GM12878 (cell line): ENCODE data around the gene UNCX. TPM values are rescaled to one million over a fixed set of nuclear protein-coding genes. Genes with fewer than 3 reads are reported as not detected.

Experiments
- ATAC-seq: fragments of 200-7000 bp; cut with Tn5 transposase; 3 replicates; pipeline ENCODE4 v1.9.1; 2020; ENCODE audit warnings: mild to moderate bottlenecking, moderate library complexity
- BruUV-seq: library from RNA; stranded (reverse); fragments of 400-500 nt; replicated peaks from 2 replicates; lab custom pipeline; 2021; lab: Mats Ljungman, UMichigan
- CTCF ChIA-PET: fragments of 300-600 bp; sonication (Branson Sonifier 250); formaldehyde crosslinking; extraction: SDS; loops from one replicate; lab custom pipeline; 2021; ENCODE audit warnings: inconsistent platforms; lab: Yijun Ruan, JAX
- POLR2A ChIA-PET: fragments of 350-600 bp; formaldehyde crosslinking; extraction: SDS; loops from one replicate; lab custom pipeline; 2021; ENCODE audit warnings: inconsistent platforms; lab: Charles Lee
- RAD21 ChIA-PET: fragments of 300-600 bp; sonication (Branson Sonifier 250); formaldehyde crosslinking; loops from one replicate; lab custom pipeline; 2023; ENCODE audit warnings: antibody characterized with exemption; ENCODE audit not compliant: unreplicated experiment; lab: Charles Lee
- SMC1A ChIA-PET: fragments of 300-600 bp; sonication (Branson Sonifier 250); formaldehyde crosslinking; loops from one replicate; lab custom pipeline; 2023; ENCODE audit not compliant: unreplicated experiment, uncharacterized antibody; lab: Charles Lee
- DNase-seq: peaks from one replicate; pipeline ENCODE4 v3.0.0-alpha.2; 2011; ENCODE audit warnings: low read depth, low spot score
- FAIRE-seq: peaks from 3 replicates; lab custom pipeline; 2011; peaks lifted over from hg19 to GRCh38; lab: Jason Lieb, UNC
- H2AFZ ChIP-seq: 2 replicates; pipeline ENCODE4 v1.6.0; 2011; ENCODE audit warnings: low read depth, low read length, control low read depth; ENCODE audit not compliant: control insufficient read depth
- H3K27ac ChIP-seq: 2 replicates; pipeline ENCODE4 v1.5.1; 2011; ENCODE audit warnings: control low read depth; ENCODE audit not compliant: control insufficient read depth, insufficient read depth
- H3K27me3 ChIP-seq, 2 experiments: replicated peaks in 1 of 2; 2 replicates each; pipeline versions ENCODE4 v1.6.0 to v1.6.1; 2011; ENCODE audit warnings: low read length in 1 of 2; ENCODE audit not compliant: control insufficient read depth in 2 of 2, insufficient read depth in 2 of 2
- H3K36me3 ChIP-seq, 2 experiments: 2 replicates each; pipeline ENCODE4 v1.5.1; 2011; ENCODE audit warnings: low read length in 1 of 2; ENCODE audit not compliant: control insufficient read depth in 2 of 2, insufficient read depth in 2 of 2
- H3K4me1 ChIP-seq: 2 replicates; pipeline ENCODE4 v1.6.1; 2011; ENCODE audit warnings: mild to moderate bottlenecking, low read length, moderate library complexity, mixed read lengths; ENCODE audit not compliant: control insufficient read depth, insufficient read depth
- H3K4me2 ChIP-seq: 2 replicates; pipeline ENCODE4 v1.6.0; 2011; ENCODE audit warnings: control low read depth; ENCODE audit not compliant: control insufficient read depth, insufficient read depth
- H3K4me3 ChIP-seq: fragments of 200-600 bp; sonication (generic); 2 replicates; pipeline ENCODE4 v1.5.1; 2016
- H3K79me2 ChIP-seq: 2 replicates; pipeline ENCODE4 v1.6.0; 2011; ENCODE audit warnings: low read length; ENCODE audit not compliant: control insufficient read depth, insufficient read depth
- H3K9ac ChIP-seq: 2 replicates; pipeline ENCODE4 v1.8.0; 2011; ENCODE audit warnings: low read length, control low read depth, mixed read lengths; ENCODE audit not compliant: control insufficient read depth, insufficient read depth
- H3K9me3 ChIP-seq: replicated peaks from 3 replicates; pipeline ENCODE4 v1.5.1; 2011; ENCODE audit warnings: mild to moderate bottlenecking, low read length; ENCODE audit not compliant: control insufficient read depth, insufficient read depth
- H4K20me1 ChIP-seq: 2 replicates; pipeline ENCODE4 v1.6.0; 2011; ENCODE audit not compliant: control insufficient read depth, insufficient read depth
- ATF7 ChIP-seq: fragments of 450-650 bp; IDR thresholded peaks from 2 replicates; pipeline ENCODE4 v1.6.1; 2016; ENCODE audit warnings: low read depth, mild to moderate bottlenecking
- SREBF2 ChIP-seq: IDR thresholded peaks from 2 replicates; pipeline ENCODE4 v1.6.1; 2012; ENCODE audit warnings: mild to moderate bottlenecking, low read length
- WGBS: methylation state at CpG from one replicate; pipeline ENCODE4 v1.1.6; 2016; ENCODE audit warnings: low lambda C conversion rate; ENCODE audit not compliant: insufficient replicate concordance, insufficient coverage; ENCODE audit errors: missing lambda C conversion rate; 5-methylcytosine and 5-hydroxymethylcytosine counted together
- in situ Hi-C: fragments of 300-500 bp; cut with MboI; formaldehyde crosslinking; loops from 9 replicates; pipeline ENCODE4 v1.14.3; 2018; ENCODE audit warnings: mixed read lengths
- intact Hi-C: fragments of 100-400 bp; cut with micrococcal nuclease; formaldehyde crosslinking; loops from one replicate; pipeline ENCODE4 v1.14.2; 2022; ENCODE audit not compliant: unreplicated experiment
- polyA plus RNA-seq, 11 experiments: library from polyadenylated mRNA; depleted of rRNA in 4 of 11; unstranded in 6 of 11; stranded (reverse) in 5 of 11; fragments of >200 nt; fragmentation: Nextera tagmentation in 4 of 11; fragmentation: Illumina TruSeq in 1 of 11; extraction: Ambion mirVana in 4 of 11; extraction: Trizol in 1 of 11; gene quantifications; 1 replicate in 1 of 11; 2 replicates in 10 of 11; pipeline versions ENCODE4 v1.2.1 to v1.2.3, GENCODE V29; 2011 to 2016; ENCODE audit warnings: inconsistent platforms in 2 of 11, missing spikeins in 2 of 11, low read depth in 1 of 11
- total RNA-seq, 4 experiments: library from RNA; depleted of rRNA in 3 of 4; stranded (reverse); fragments of >200 nt in 3 of 4; fragmentation: Illumina TruSeq in 1 of 4; extraction: Trizol in 1 of 4; gene quantifications; 2 replicates each; pipeline versions ENCODE4 v1.2.1 to v1.2.3, GENCODE V29; 2013 to 2021
- TF ChIP-seq, protein P1 (sequence below): IDR thresholded peaks from 2 replicates; pipeline ENCODE4 v1.6.1; 2012; ENCODE audit warnings: mild to moderate bottlenecking, low read depth, low read length

UNCX gene
- total and polyA plus RNA-seq, 10 of the 15 experiments (the other 5 are each of a cell fraction or from before 2014, with no cell fraction given), result not detected

DNA sequence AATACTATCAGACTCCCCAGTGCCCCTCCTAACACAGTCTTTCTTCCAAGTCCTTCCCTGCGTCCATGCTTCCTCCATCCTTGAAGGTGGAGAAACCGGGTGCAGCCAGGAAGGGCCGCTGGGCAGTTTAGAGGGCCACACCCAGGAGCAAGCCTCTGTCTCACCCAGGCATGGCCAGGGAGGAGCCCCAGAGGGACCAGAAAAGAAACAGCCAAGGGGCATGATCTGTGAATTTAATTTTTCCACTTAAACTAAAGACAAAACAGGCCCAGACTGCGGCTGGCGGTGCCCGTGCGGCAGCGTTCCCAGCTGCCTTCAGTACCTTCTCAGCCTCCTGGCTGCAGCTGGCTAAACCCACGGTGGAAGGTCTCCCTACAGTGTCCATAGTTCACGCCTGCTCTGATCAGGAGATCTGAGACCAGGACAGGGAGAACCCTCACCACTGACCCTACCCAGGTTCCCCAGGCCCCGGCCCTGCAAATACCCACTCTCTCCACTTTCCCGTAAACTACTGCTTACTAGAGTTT, 12.9 kb downstream of the UNCX start:
- 38% methylated on average over 12 of the region's 12 CpGs for WGBS
- DNase-seq (no peak), ATAC-seq (no peak), FAIRE-seq (no peak)
- Histone ChIP-seq H3K79me2 (no peaks in the 10 kb centered on the region), H3K27me3 (peaks cover 14% of the 10 kb centered on the region in 2 experiments), H3K4me3 (no peak overlapping the region), H3K4me2 (no peak overlapping the region), H3K9me3 (no peaks in the 10 kb centered on the region), H3K36me3 (no peaks in the 10 kb centered on the region), H4K20me1 (no peaks in the 10 kb centered on the region), H2AFZ (no peak overlapping the region), H3K4me1 (no peaks in the 10 kb centered on the region), H3K9ac (no peak overlapping the region), H3K27ac (no peak overlapping the region)
- POLR2A ChIA-PET, result no interaction called here
- TF ChIP-seq ATF7 (no peak), SREBF2 (no peak)
- TF ChIP-seq, protein P1, sequence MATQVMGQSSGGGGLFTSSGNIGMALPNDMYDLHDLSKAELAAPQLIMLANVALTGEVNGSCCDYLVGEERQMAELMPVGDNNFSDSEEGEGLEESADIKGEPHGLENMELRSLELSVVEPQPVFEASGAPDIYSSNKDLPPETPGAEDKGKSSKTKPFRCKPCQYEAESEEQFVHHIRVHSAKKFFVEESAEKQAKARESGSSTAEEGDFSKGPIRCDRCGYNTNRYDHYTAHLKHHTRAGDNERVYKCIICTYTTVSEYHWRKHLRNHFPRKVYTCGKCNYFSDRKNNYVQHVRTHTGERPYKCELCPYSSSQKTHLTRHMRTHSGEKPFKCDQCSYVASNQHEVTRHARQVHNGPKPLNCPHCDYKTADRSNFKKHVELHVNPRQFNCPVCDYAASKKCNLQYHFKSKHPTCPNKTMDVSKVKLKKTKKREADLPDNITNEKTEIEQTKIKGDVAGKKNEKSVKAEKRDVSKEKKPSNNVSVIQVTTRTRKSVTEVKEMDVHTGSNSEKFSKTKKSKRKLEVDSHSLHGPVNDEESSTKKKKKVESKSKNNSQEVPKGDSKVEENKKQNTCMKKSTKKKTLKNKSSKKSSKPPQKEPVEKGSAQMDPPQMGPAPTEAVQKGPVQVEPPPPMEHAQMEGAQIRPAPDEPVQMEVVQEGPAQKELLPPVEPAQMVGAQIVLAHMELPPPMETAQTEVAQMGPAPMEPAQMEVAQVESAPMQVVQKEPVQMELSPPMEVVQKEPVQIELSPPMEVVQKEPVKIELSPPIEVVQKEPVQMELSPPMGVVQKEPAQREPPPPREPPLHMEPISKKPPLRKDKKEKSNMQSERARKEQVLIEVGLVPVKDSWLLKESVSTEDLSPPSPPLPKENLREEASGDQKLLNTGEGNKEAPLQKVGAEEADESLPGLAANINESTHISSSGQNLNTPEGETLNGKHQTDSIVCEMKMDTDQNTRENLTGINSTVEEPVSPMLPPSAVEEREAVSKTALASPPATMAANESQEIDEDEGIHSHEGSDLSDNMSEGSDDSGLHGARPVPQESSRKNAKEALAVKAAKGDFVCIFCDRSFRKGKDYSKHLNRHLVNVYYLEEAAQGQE, result no peak
- CTCF ChIA-PET, result no interaction called here
- SMC1A ChIA-PET, result no interaction called here
- RAD21 ChIA-PET, result no interaction called here
- BruUV-seq, result no TSS peak
- intact Hi-C loops (no loop called here), in situ Hi-C loops (no loop called here)
